Prostate gland (tissue), 2 donors: ENCODE data around the gene FRMPD4.

Experiments
- POLR2A ChIP-seq: fragments of 450-650 bp; IDR thresholded peaks from one replicate; pipeline ENCODE4 v1.6.1; 2016; ENCODE audit warnings: antibody characterized with exemption, mild to moderate bottlenecking
- POLR2AphosphoS5 ChIP-seq: sonication (generic); formaldehyde crosslinking; IDR thresholded peaks from one replicate; pipeline ENCODE4 v1.6.1; 2017; ENCODE audit warnings: antibody characterized with exemption
- TF ChIP-seq, protein P1 (sequence below), 4 experiments: fragments of 200-600 bp in 2 of 4; fragments of 450-650 bp in 2 of 4; sonication (generic) in 2 of 4; IDR thresholded peaks; 1 replicate in 3 of 4; 2 replicates in 1 of 4; pipeline ENCODE4 v1.5.1; 2016 to 2019; ENCODE audit warnings: antibody characterized with exemption in 4 of 4, mild to moderate bottlenecking in 2 of 4, moderate library complexity in 2 of 4

DNA sequence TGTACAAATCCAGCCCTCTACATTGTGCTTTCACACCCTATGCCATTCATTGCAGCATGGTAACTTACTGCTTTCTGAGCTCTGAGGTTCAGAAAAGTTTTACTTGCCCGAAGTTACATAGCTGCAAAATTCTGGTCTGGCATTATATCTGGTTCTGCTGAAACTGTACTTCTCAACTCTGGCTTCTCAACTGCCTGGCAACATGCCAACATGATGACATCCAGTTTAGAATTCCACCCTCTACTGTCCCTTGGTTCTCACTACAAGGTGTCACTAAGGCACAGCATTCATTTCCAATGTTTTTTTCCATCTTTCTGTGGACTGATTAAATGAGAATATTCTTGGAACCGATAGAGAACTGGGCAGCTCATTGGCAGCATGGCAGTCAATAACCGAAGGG, 410.1 kb downstream of the FRMPD4 start:
- TF ChIP-seq POLR2AphosphoS5 (no peak), POLR2A (no peak)
- TF ChIP-seq, protein P1, sequence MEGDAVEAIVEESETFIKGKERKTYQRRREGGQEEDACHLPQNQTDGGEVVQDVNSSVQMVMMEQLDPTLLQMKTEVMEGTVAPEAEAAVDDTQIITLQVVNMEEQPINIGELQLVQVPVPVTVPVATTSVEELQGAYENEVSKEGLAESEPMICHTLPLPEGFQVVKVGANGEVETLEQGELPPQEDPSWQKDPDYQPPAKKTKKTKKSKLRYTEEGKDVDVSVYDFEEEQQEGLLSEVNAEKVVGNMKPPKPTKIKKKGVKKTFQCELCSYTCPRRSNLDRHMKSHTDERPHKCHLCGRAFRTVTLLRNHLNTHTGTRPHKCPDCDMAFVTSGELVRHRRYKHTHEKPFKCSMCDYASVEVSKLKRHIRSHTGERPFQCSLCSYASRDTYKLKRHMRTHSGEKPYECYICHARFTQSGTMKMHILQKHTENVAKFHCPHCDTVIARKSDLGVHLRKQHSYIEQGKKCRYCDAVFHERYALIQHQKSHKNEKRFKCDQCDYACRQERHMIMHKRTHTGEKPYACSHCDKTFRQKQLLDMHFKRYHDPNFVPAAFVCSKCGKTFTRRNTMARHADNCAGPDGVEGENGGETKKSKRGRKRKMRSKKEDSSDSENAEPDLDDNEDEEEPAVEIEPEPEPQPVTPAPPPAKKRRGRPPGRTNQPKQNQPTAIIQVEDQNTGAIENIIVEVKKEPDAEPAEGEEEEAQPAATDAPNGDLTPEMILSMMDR (IDR thresholded peaks at IDR 0.05), result no peak
